GM12878 (cell line): ENCODE data around the gene GGTLC2. TPM values are rescaled to one million over a fixed set of nuclear protein-coding genes. Genes with fewer than 3 reads are reported as not detected.

ENCODE experiments used
- ATAC-seq: fragments of 200-7000 bp; cut with Tn5 transposase; 3 replicates; pipeline ENCODE4 v1.9.1; 2020; ENCODE audit warnings: mild to moderate bottlenecking, moderate library complexity
- BruUV-seq: library from RNA; stranded (reverse); fragments of 400-500 nt; replicated peaks from 2 replicates; lab custom pipeline; 2021; lab: Mats Ljungman, UMichigan
- CTCF ChIA-PET: fragments of 300-600 bp; sonication (Branson Sonifier 250); formaldehyde crosslinking; extraction: SDS; loops from one replicate; lab custom pipeline; 2021; ENCODE audit warnings: inconsistent platforms; lab: Yijun Ruan, JAX
- POLR2A ChIA-PET: fragments of 350-600 bp; formaldehyde crosslinking; extraction: SDS; loops from one replicate; lab custom pipeline; 2021; ENCODE audit warnings: inconsistent platforms; lab: Charles Lee
- RAD21 ChIA-PET: fragments of 300-600 bp; sonication (Branson Sonifier 250); formaldehyde crosslinking; loops from one replicate; lab custom pipeline; 2023; ENCODE audit warnings: antibody characterized with exemption; ENCODE audit not compliant: unreplicated experiment; lab: Charles Lee
- SMC1A ChIA-PET: fragments of 300-600 bp; sonication (Branson Sonifier 250); formaldehyde crosslinking; loops from one replicate; lab custom pipeline; 2023; ENCODE audit not compliant: unreplicated experiment, uncharacterized antibody; lab: Charles Lee
- DNase-seq: peaks from one replicate; pipeline ENCODE4 v3.0.0-alpha.2; 2011; ENCODE audit warnings: low read depth, low spot score
- FAIRE-seq: peaks from 3 replicates; lab custom pipeline; 2011; peaks lifted over from hg19 to GRCh38; lab: Jason Lieb, UNC
- H2AFZ ChIP-seq: 2 replicates; pipeline ENCODE4 v1.6.0; 2011; ENCODE audit warnings: low read depth, low read length, control low read depth; ENCODE audit not compliant: control insufficient read depth
- H3K27ac ChIP-seq: 2 replicates; pipeline ENCODE4 v1.5.1; 2011; ENCODE audit warnings: control low read depth; ENCODE audit not compliant: control insufficient read depth, insufficient read depth
- H3K27me3 ChIP-seq, 2 experiments: replicated peaks in 1 of 2; 2 replicates each; pipeline versions ENCODE4 v1.6.0 to v1.6.1; 2011; ENCODE audit warnings: low read length in 1 of 2; ENCODE audit not compliant: control insufficient read depth in 2 of 2, insufficient read depth in 2 of 2
- H3K36me3 ChIP-seq, 2 experiments: 2 replicates each; pipeline ENCODE4 v1.5.1; 2011; ENCODE audit warnings: low read length in 1 of 2; ENCODE audit not compliant: control insufficient read depth in 2 of 2, insufficient read depth in 2 of 2
- H3K4me1 ChIP-seq: 2 replicates; pipeline ENCODE4 v1.6.1; 2011; ENCODE audit warnings: mild to moderate bottlenecking, low read length, moderate library complexity, mixed read lengths; ENCODE audit not compliant: control insufficient read depth, insufficient read depth
- H3K4me2 ChIP-seq: 2 replicates; pipeline ENCODE4 v1.6.0; 2011; ENCODE audit warnings: control low read depth; ENCODE audit not compliant: control insufficient read depth, insufficient read depth
- H3K4me3 ChIP-seq: fragments of 200-600 bp; sonication (generic); 2 replicates; pipeline ENCODE4 v1.5.1; 2016
- H3K79me2 ChIP-seq: 2 replicates; pipeline ENCODE4 v1.6.0; 2011; ENCODE audit warnings: low read length; ENCODE audit not compliant: control insufficient read depth, insufficient read depth
- H3K9ac ChIP-seq: 2 replicates; pipeline ENCODE4 v1.8.0; 2011; ENCODE audit warnings: low read length, control low read depth, mixed read lengths; ENCODE audit not compliant: control insufficient read depth, insufficient read depth
- H3K9me3 ChIP-seq: replicated peaks from 3 replicates; pipeline ENCODE4 v1.5.1; 2011; ENCODE audit warnings: mild to moderate bottlenecking, low read length; ENCODE audit not compliant: control insufficient read depth, insufficient read depth
- H4K20me1 ChIP-seq: 2 replicates; pipeline ENCODE4 v1.6.0; 2011; ENCODE audit not compliant: control insufficient read depth, insufficient read depth
- CBFB ChIP-seq: IDR thresholded peaks from 2 replicates; pipeline ENCODE4 v1.6.1; 2016; ENCODE audit warnings: antibody characterized with exemption, low read depth
- CBX3 ChIP-seq: fragments of 200-600 bp; sonication (generic); IDR thresholded peaks from 2 replicates; pipeline ENCODE4 v1.6.1; 2016; ENCODE audit warnings: low read depth, borderline replicate concordance
- CEBPB ChIP-seq, 2 experiments: fragments of 150-350 bp in 1 of 2; IDR thresholded peaks; 2 replicates each; pipeline ENCODE4 v1.6.1; 2012 to 2014; ENCODE audit warnings: low read depth in 2 of 2, low read length in 2 of 2, borderline replicate concordance in 1 of 2, inconsistent platforms in 1 of 2
- CREB1 ChIP-seq: IDR thresholded peaks from 2 replicates; pipeline ENCODE4 v1.6.1; 2012; ENCODE audit warnings: low read depth, mild to moderate bottlenecking, inconsistent platforms
- EP300 ChIP-seq, 2 experiments: fragments of 150-350 bp in 1 of 2; IDR thresholded peaks; 2 replicates each; pipeline ENCODE4 v1.6.1; 2011 to 2012; ENCODE audit warnings: low read depth in 2 of 2, low read length in 2 of 2, borderline replicate concordance in 1 of 2, improper control_type of control experiment in 1 of 2, inconsistent platforms in 1 of 2; ENCODE audit not compliant: control insufficient read depth in 1 of 2
- ETV6 ChIP-seq, 2 experiments: fragments of 450-650 bp in 1 of 2; IDR thresholded peaks in 1 of 2; conservative IDR thresholded peaks in 1 of 2; 2 replicates each; pipeline ENCODE4 v1.6.1; 2014; ENCODE audit warnings: antibody characterized with exemption in 1 of 2, borderline replicate concordance in 1 of 2, low read depth in 1 of 2, mild to moderate bottlenecking in 1 of 2, moderate library complexity in 1 of 2
- NR2C2 ChIP-seq: IDR thresholded peaks from 2 replicates; pipeline ENCODE4 v1.6.1; 2011; ENCODE audit warnings: borderline replicate concordance, low read depth; ENCODE audit not compliant: control insufficient read depth, insufficient read length
- PAX5 ChIP-seq: IDR thresholded peaks from 2 replicates; pipeline ENCODE4 v1.6.1; 2011; ENCODE audit warnings: low read depth, low read length, borderline replicate concordance
- RFX5 ChIP-seq: IDR thresholded peaks from 2 replicates; pipeline ENCODE4 v1.6.1; 2011; ENCODE audit warnings: low read depth, low read length, improper control_type of control experiment
- SMAD1 ChIP-seq: fragments of 450-650 bp; IDR thresholded peaks from 2 replicates; pipeline ENCODE4 v1.6.1; 2018; ENCODE audit warnings: mild to moderate bottlenecking, low read depth; ENCODE audit not compliant: partially characterized antibody
- SMAD5 ChIP-seq: IDR thresholded peaks from 2 replicates; pipeline ENCODE4 v1.6.1; 2016; ENCODE audit warnings: antibody characterized with exemption, low read depth
- WGBS: methylation state at CpG from one replicate; pipeline ENCODE4 v1.1.6; 2016; ENCODE audit warnings: low lambda C conversion rate; ENCODE audit not compliant: insufficient replicate concordance, insufficient coverage; ENCODE audit errors: missing lambda C conversion rate; 5-methylcytosine and 5-hydroxymethylcytosine counted together
- in situ Hi-C: fragments of 300-500 bp; cut with MboI; formaldehyde crosslinking; loops from 9 replicates; pipeline ENCODE4 v1.14.3; 2018; ENCODE audit warnings: mixed read lengths
- intact Hi-C: fragments of 100-400 bp; cut with micrococcal nuclease; formaldehyde crosslinking; loops from one replicate; pipeline ENCODE4 v1.14.2; 2022; ENCODE audit not compliant: unreplicated experiment
- polyA plus RNA-seq, 11 experiments: library from polyadenylated mRNA; depleted of rRNA in 4 of 11; unstranded in 6 of 11; stranded (reverse) in 5 of 11; fragments of >200 nt; fragmentation: Nextera tagmentation in 4 of 11; fragmentation: Illumina TruSeq in 1 of 11; extraction: Ambion mirVana in 4 of 11; extraction: Trizol in 1 of 11; gene quantifications; 1 replicate in 1 of 11; 2 replicates in 10 of 11; pipeline versions ENCODE4 v1.2.1 to v1.2.3, GENCODE V29; 2011 to 2016; ENCODE audit warnings: inconsistent platforms in 2 of 11, missing spikeins in 2 of 11, low read depth in 1 of 11
- total RNA-seq, 4 experiments: library from RNA; depleted of rRNA in 3 of 4; stranded (reverse); fragments of >200 nt in 3 of 4; fragmentation: Illumina TruSeq in 1 of 4; extraction: Trizol in 1 of 4; gene quantifications; 2 replicates each; pipeline versions ENCODE4 v1.2.1 to v1.2.3, GENCODE V29; 2013 to 2021
- TF ChIP-seq, protein P1 (sequence below): IDR thresholded peaks from 2 replicates; pipeline ENCODE4 v1.6.1; 2011; ENCODE audit warnings: borderline replicate concordance, low read depth, mild to moderate bottlenecking, moderate library complexity, mixed read lengths, low read length; ENCODE audit not compliant: insufficient read depth; ENCODE audit errors: extremely low read length
- TF ChIP-seq, protein P2 (sequence below): IDR thresholded peaks from 2 replicates; pipeline ENCODE4 v1.6.1; 2011; ENCODE audit warnings: borderline replicate concordance, low read depth, mild to moderate bottlenecking, moderate library complexity, low read length; ENCODE audit not compliant: insufficient read depth, poor library complexity, severe bottlenecking

Gene GGTLC2
- total and polyA plus RNA-seq, 10 of the 15 experiments (the other 5 are each of a cell fraction or from before 2014, with no cell fraction given) = not detected

DNA sequence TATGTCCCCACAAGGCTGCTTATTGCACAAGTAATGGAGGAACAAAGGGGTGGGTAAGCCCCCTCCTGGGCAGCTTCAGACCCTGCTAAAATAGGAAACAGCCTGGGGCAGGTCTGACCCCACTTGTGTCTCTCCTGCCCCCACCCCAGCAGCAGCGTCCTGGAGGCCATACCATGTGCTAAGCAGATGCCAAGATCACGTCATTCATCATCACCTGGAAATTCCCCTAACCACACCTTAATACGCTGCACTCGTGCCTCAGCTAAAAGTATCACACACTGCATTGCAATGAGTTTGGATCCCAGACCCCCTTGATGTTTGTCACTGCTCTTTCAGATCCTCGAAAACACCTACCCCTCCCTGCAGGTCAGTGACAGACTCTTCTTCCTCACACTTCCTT, 27.8 kb upstream of the GGTLC2 start (continued):
- TF ChIP-seq EP300 (IDR thresholded peaks at IDR 0.05; ENCODE audit: borderline replicate concordance in 1 of 2, control insufficient read depth in 1 of 2, low read depth in 2 of 2, low read length in 2 of 2) (peak; percentile 41 to 42; a peak in 2 of 4 replicates), PAX5 (0 out of 2 replicates have a peak, but pooled peaks have one; percentile 10)
- TF ChIP-seq, all 136 proteins: peak for 23

DNA sequence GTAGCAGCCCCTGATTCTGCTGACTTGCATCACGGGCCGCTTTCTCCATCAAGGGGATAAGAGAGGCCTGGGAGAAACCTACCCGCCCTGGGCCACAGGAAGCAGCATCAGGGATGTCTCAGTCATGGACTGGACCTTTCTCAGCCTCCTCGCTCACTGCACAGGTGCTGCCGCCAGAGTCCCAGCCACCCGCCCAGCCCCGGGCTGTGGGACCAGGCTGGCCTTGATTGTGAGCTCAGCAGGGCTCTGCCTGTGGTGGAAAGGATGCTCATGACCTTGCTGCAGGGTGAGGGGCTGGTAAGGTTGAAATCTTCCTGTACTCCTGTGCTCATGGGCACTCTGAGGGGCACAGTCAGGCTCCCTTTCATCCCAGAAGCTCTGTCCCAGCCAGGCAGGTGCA, 26.0 kb upstream of the GGTLC2 start:
- CTCF ChIA-PET = interaction anchor here (0.5 to 1.0 kb wide), 2 partner anchors 48 to 816 kb away, joined by 3 read pairs; no protein-coding TSS in a partner anchor
- BruUV-seq = no TSS peak
- WGBS = 83% methylated on average over 7 of the region's 7 CpGs
- no peak overlapping the region for H3K9ac ChIP-seq
- no peaks in the 10 kb centered on the region for H3K36me3 ChIP-seq
- no peaks in the 10 kb centered on the region for H4K20me1 ChIP-seq
- intact Hi-C loops = no loop called here
- RAD21 ChIA-PET = no interaction called here
- H3K27ac ChIP-seq = no peak overlapping the region
- FAIRE-seq (no peak), DNase-seq (no peak), ATAC-seq (no peak)
- no peaks in the 10 kb centered on the region for H3K27me3 ChIP-seq
- H3K4me3 ChIP-seq = no peak overlapping the region
- H3K4me1 ChIP-seq = peaks cover 24% of the 10 kb centered on the region
- H3K4me2 ChIP-seq = no peak overlapping the region
- no peak overlapping the region for H2AFZ ChIP-seq
- no peaks in the 10 kb centered on the region for H3K9me3 ChIP-seq
- SMC1A ChIA-PET = interaction anchor here (2.1 kb wide), 1 partner anchor 13 kb away, joined by 5 read pairs; no protein-coding TSS in a partner anchor
- POLR2A ChIA-PET = no interaction called here
- H3K79me2 ChIP-seq = no peaks in the 10 kb centered on the region
- TF ChIP-seq CREB1 = no peak
- TF ChIP-seq NR2C2 = no peak
- in situ Hi-C loops = no loop called here

DNA sequence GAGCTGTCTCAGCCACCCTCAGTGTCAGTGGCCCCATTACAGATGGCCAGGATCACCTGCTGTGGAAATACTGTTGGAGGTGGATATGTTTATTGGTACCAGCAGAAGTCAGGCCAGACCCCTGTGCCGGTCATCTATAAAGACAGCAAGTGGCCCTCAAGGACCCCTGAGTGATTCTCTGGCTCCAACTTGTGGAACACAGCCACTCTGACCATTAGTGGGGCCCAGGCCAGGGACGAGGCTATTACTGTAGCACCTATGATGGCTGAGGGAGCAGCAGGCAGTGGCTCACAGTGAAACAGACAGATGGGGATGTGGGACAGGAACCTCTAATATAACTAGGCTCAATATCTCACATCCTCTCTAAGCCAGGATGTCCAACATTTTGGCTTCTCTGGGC, 25.5 kb upstream of the GGTLC2 start:
- CTCF ChIA-PET = interaction anchor here (0.9 to 1.0 kb wide), 2 partner anchors 32 to 48 kb away, joined by 3 read pairs; no protein-coding TSS in a partner anchor
- H3K27ac ChIP-seq = no peak overlapping the region
- POLR2A ChIA-PET = no interaction called here
- TF ChIP-seq ETV6 (conservative IDR thresholded peaks at IDR 0.05 in 1 of 2, IDR thresholded peaks at IDR 0.05 in 1 of 2; ENCODE audit: borderline replicate concordance in 1 of 2, low read depth in 1 of 2) (no peak), SMAD5 (no peak), CBFB (no peak), RFX5 (no peak), CBX3 (no peak), CEBPB (IDR thresholded peaks at IDR 0.05; ENCODE audit: borderline replicate concordance in 1 of 2, low read depth in 2 of 2, low read length in 2 of 2) (no peak), SMAD1 (no peak)
- TF ChIP-seq, protein P1, sequence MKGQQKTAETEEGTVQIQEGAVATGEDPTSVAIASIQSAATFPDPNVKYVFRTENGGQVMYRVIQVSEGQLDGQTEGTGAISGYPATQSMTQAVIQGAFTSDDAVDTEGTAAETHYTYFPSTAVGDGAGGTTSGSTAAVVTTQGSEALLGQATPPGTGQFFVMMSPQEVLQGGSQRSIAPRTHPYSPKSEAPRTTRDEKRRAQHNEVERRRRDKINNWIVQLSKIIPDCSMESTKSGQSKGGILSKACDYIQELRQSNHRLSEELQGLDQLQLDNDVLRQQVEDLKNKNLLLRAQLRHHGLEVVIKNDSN = no peak
- TF ChIP-seq, protein P2, sequence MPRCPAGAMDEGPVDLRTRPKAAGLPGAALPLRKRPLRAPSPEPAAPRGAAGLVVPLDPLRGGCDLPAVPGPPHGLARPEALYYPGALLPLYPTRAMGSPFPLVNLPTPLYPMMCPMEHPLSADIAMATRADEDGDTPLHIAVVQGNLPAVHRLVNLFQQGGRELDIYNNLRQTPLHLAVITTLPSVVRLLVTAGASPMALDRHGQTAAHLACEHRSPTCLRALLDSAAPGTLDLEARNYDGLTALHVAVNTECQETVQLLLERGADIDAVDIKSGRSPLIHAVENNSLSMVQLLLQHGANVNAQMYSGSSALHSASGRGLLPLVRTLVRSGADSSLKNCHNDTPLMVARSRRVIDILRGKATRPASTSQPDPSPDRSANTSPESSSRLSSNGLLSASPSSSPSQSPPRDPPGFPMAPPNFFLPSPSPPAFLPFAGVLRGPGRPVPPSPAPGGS = no peak

More for the DNA sequence above, 25.5 kb upstream of the GGTLC2 start:
- no TSS peak for BruUV-seq
- H4K20me1 ChIP-seq = no peaks in the 10 kb centered on the region
- no peak overlapping the region for H2AFZ ChIP-seq
- in situ Hi-C loops (no loop called here), intact Hi-C loops (no loop called here)
- H3K4me3 ChIP-seq = no peak overlapping the region
- 53% methylated on average over 2 of the region's 2 CpGs for WGBS
- ATAC-seq (no peak), FAIRE-seq (no peak), DNase-seq (no peak)
- H3K79me2 ChIP-seq = no peaks in the 10 kb centered on the region
- ChIA-PET RAD21 (no interaction called here), SMC1A (interaction anchor here (2.1 kb wide), 1 partner anchor 13 kb away, joined by 5 read pairs; no protein-coding TSS in a partner anchor)
- no peaks in the 10 kb centered on the region for H3K36me3 ChIP-seq
- H3K27me3 ChIP-seq = no peaks in the 10 kb centered on the region
- H3K4me1 ChIP-seq = peaks cover 24% of the 10 kb centered on the region
- no peak overlapping the region for H3K4me2 ChIP-seq
- no peaks in the 10 kb centered on the region for H3K9me3 ChIP-seq
- H3K9ac ChIP-seq = no peak overlapping the region
